Coronary artery (tissue), 2 donors: Measurements from ENCODE around the gene ATAD2B.
A peak's percentile ranks its signal among the peaks of the same experiment; 100 is the strongest.

Source experiments
- DNase-seq: peaks from one replicate; pipeline ENCODE4 v3.0.0-alpha.2; 2017; ENCODE audit warnings: low spot score
- H3K27ac ChIP-seq, 2 donors: fragments of 200-600 bp; sonication (generic); one replicate each; pipeline ENCODE4 v1.5.1; 2016 to 2019
- H3K4me3 ChIP-seq: fragments of 200-600 bp; sonication (generic); 2 replicates; pipeline ENCODE4 v1.5.1; 2016; ENCODE audit warnings: mild to moderate bottlenecking, moderate library complexity
- TF ChIP-seq, protein P1 (sequence below): fragments of 200-600 bp; sonication (generic); IDR thresholded peaks from one replicate; pipeline ENCODE4 v1.5.1; 2019; ENCODE audit warnings: antibody characterized with exemption

Gene ATAD2B

DNA sequence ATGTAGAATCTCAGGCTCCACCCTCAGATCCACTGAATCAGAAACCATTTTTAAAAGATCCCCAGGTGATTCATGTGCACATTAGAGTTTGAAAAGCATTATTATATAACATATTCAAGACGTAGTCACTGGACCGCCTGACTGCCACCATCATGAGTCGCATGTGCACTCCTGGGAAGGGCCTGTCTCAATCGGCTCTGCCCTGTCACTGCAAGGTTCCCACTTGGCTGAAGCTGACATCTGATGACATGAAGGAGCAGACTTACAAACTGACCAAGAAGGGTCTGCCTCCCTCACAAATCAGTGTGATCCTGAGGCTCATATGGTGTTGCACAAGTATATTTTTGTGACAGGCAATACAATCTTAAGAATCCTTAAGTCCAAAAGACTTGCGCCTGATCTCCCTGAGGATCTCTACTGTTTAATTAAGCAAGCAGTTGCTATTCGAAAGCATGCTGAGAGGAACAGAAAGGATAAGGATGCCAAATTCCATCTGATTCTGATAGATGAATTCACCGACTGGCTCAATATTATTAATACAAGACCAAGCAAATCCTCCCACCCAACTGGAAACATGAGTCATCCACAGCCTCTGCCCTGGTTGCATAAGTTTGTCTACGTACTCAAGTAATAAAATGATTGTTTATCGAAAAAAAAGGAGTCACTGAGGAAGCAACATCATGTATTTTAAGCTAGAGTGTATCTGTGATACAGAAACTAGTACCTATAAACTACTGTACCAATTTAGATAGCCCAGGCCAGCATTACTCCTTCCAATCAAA is 26.2 kb downstream of the ATAD2B start:
- Histone ChIP-seq H3K27ac (peak overlapping the region in 1 of 2 donors; percentile 9), H3K4me3 (no peak overlapping the region)
- DNase-seq, result no peak

DNA sequence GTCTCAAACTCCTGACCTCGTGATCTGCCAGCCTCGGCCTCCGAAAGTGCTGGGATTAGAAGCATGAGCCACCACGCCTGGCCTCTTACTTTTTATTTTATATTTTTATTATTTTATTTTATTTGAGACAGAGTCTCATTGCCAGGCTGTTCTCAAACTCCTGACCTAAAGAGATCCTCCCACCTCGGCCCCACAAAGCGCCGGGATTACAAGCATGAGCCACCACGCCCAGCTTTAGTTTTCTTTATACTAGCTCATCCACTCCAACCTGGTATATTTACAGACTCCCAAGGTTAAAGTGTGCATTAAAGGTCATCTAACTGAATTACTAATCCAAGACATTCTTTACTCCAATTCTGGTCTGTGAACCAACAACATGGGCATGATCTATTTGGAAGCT is 26.8 kb downstream of the ATAD2B start:
- Histone ChIP-seq H3K4me3 (no peak overlapping the region), H3K27ac (no peak overlapping the region)
- TF ChIP-seq, protein P1, sequence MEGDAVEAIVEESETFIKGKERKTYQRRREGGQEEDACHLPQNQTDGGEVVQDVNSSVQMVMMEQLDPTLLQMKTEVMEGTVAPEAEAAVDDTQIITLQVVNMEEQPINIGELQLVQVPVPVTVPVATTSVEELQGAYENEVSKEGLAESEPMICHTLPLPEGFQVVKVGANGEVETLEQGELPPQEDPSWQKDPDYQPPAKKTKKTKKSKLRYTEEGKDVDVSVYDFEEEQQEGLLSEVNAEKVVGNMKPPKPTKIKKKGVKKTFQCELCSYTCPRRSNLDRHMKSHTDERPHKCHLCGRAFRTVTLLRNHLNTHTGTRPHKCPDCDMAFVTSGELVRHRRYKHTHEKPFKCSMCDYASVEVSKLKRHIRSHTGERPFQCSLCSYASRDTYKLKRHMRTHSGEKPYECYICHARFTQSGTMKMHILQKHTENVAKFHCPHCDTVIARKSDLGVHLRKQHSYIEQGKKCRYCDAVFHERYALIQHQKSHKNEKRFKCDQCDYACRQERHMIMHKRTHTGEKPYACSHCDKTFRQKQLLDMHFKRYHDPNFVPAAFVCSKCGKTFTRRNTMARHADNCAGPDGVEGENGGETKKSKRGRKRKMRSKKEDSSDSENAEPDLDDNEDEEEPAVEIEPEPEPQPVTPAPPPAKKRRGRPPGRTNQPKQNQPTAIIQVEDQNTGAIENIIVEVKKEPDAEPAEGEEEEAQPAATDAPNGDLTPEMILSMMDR, result no peak
- DNase-seq, result no peak

More for the DNA sequence above, 26.2 kb downstream of the ATAD2B start:
- TF ChIP-seq, protein P1, result no peak

DNA sequence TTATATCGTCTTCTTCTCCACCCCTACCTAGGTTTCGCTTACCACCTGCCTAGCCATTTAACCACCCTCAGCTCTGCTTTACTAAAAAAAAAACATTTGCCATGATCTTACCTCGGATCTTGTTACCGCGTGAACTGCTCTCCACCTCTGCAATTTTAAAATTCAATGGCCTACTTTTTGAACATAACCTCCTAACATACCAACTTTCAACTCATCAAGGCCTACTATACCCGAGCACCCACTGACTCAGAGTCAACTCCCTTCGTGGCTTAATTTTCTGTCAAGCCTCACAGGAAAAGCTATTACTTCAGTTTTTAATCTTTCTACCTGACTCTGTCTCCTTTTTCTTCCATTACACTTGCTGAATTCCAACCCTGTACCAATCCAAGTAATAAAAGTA is 55.7 kb downstream of the ATAD2B start:
- DNase-seq, result no peak
- TF ChIP-seq, protein P1, result no peak
- Histone ChIP-seq H3K4me3 (no peak overlapping the region), H3K27ac (no peak overlapping the region)

DNA sequence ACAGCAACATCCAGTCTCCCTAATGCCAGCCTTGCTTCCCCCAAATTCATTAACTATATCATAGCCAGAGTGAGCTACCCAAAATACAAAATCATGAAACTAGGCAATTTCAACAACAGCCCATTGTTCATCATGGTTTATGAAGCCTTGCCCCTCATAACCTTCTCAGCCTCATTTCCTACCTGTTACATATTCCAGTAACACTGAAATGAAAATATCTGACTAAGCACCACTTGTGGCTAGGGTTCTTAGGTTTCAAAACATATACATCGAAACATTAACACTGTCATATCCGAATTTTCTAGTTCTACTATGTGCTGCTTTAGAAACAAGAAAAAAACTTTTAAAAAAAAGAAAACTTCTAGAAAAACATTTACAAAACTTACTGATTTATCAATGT is 59.5 kb downstream of the ATAD2B start:
- Histone ChIP-seq H3K27ac (no peak overlapping the region), H3K4me3 (no peak overlapping the region)
- DNase-seq, result no peak
- TF ChIP-seq, protein P1, result no peak

DNA sequence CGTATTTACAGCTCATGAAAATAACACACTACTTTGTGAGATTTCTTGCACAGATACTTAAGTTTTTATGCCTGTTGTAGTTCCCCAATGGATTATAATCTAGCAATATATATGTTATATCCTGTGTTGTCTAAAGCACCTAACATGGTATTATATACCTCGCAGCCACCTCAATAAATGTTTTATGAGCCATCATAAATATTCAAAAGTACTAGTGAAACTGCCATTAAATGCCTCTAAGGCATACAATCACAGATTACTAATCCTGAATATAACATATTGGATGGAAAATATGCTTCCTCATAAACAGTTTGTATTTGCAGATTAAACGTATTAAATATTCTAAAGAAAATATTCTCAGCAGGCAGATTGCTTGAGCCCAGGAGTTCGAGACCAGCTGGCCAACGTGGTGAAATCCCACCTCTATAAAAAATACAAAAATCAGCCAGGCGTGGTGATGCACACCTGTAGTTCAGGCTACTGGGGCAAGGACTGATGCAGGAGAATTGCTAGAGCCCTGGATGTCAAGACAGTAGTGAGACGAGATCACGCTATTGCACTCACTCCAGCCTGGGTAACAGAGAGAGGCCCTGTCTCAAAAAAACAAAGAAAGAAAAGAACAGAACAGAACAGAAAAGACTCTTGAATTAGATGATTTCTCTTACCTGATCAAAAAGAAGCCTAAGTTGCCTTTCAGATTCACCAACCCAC is 64.1 kb downstream of the ATAD2B start:
- no peak for DNase-seq
- no peak overlapping the region for H3K27ac ChIP-seq
- H3K4me3 ChIP-seq, result no peak overlapping the region
- TF ChIP-seq, protein P1, result no peak

DNA sequence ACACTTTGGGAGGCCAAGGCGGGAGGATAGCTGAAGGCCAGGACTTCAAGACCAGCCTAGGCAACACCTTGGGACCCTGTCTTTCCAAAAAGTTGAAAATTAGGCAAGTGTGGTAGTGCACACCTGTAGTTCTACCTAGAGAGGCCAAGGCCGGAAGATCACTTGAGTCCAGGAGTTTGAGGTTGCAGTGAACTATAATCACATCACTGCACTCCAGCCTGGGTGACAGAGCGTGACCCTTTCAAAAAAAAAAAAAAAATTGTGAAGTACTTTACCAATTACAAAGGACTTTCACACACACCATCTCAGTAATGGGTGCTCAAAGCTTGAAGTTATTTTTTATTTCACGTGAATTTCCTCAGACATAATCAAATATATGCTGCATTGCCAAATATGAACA is 65.0 kb downstream of the ATAD2B start:
- Histone ChIP-seq H3K27ac (no peak overlapping the region), H3K4me3 (no peak overlapping the region)
- DNase-seq, result no peak
- TF ChIP-seq, protein P1, result no peak

DNA sequence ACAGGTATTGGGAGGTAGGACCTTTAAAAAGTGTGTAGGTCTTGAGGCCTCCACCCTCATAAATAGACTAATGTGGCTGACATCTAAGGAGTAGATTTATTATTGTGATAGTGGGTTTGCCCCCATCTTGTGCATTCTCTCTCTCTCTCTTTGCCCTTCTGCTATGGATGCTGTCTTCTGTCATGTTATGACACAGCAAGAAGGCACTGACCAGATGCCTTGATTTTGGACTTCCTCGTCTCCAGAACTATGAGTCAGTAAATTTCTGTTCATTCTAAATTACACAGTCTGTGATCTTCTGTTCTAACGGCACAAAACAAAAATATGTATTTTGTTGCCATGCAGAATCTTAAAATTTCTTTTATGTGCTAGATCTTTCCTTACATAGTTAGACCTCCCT is 66.9 kb downstream of the ATAD2B start:
- no peak overlapping the region for H3K27ac ChIP-seq
- TF ChIP-seq, protein P1, result no peak
- H3K4me3 ChIP-seq, result no peak overlapping the region
- no peak for DNase-seq
